Glomerular endothelial cell (primary cell): Measurements from ENCODE around the gene PACSIN1. TPM values are rescaled to one million over a fixed set of nuclear protein-coding genes. Genes with fewer than 3 reads are reported as not detected.

Experiments used
- DNase-seq: peaks from one replicate; pipeline ENCODE4 v3.0.0-alpha.2; 2011; ENCODE audit warnings: low read depth, low spot score; ENCODE audit errors: extremely low read depth
- total RNA-seq: library from RNA; depleted of rRNA; stranded (reverse); fragments of >200 nt; gene quantifications from 2 replicates; pipeline ENCODE4 v1.2.3, GENCODE V29; 2015

PACSIN1 gene
- total RNA-seq, 1 donor from 2014 or later, result not detected

GRCh38 chr6:34558172-34558714 is 92.4 kb downstream of the PACSIN1 start:
- no peak for DNase-seq

- no peak for DNase-seq
Observed at GRCh38 chr6:34559651-34560365, 93.9 kb downstream of the PACSIN1 start.

- DNase-seq, result no peak
Observed at GRCh38 chr6:34560366-34561226, 94.7 kb downstream of the PACSIN1 start.

GRCh38 chr6:34561227-34561530 is 95.3 kb downstream of the PACSIN1 start:
- DNase-seq, result no peak

- DNase-seq, result no peak
Observed at GRCh38 chr6:34562350-34562749, 96.5 kb downstream of the PACSIN1 start.

GRCh38 chr6:34562861-34563512 is 97.1 kb downstream of the PACSIN1 start:
- DNase-seq, result no peak

- DNase-seq, result no peak
Observed at GRCh38 chr6:34563513-34563870, 97.6 kb downstream of the PACSIN1 start.

- no peak for DNase-seq
Observed at GRCh38 chr6:34564181-34564580, 98.3 kb downstream of the PACSIN1 start.

- DNase-seq, result no peak
Observed at GRCh38 chr6:34565722-34566137, 99.9 kb downstream of the PACSIN1 start.

GRCh38 chr6:34566830-34567546 is 101.1 kb downstream of the PACSIN1 start:
- no peak for DNase-seq

GRCh38 chr6:34568341-34569201 is 102.7 kb downstream of the PACSIN1 start:
- DNase-seq, result no peak

GRCh38 chr6:34569361-34569973 is 103.6 kb downstream of the PACSIN1 start:
- no peak for DNase-seq

GRCh38 chr6:34570066-34570833 is 104.4 kb downstream of the PACSIN1 start:
- DNase-seq, result no peak

GRCh38 chr6:34571388-34571787 is 105.5 kb downstream of the PACSIN1 start:
- no peak for DNase-seq

GRCh38 chr6:34572021-34572420 is 106.1 kb downstream of the PACSIN1 start:
- no peak for DNase-seq

GRCh38 chr6:34572585-34572984 is 106.7 kb downstream of the PACSIN1 start:
- no peak for DNase-seq

- no peak for DNase-seq
Observed at GRCh38 chr6:34573567-34574183, 107.8 kb downstream of the PACSIN1 start.

- no peak for DNase-seq
Observed at GRCh38 chr6:34574647-34575293, 108.9 kb downstream of the PACSIN1 start.
